ENCODE results near the gene FOXA1. TPM values are rescaled to one million over a fixed set of nuclear protein-coding genes. Genes with fewer than 3 reads are reported as not detected.

FOXA1 gene
- total and polyA plus RNA-seq, 2 donors (not counting 1 experiment from before 2014, with no cell fraction given) = under 0.01 to 0.03 TPM

DNA sequence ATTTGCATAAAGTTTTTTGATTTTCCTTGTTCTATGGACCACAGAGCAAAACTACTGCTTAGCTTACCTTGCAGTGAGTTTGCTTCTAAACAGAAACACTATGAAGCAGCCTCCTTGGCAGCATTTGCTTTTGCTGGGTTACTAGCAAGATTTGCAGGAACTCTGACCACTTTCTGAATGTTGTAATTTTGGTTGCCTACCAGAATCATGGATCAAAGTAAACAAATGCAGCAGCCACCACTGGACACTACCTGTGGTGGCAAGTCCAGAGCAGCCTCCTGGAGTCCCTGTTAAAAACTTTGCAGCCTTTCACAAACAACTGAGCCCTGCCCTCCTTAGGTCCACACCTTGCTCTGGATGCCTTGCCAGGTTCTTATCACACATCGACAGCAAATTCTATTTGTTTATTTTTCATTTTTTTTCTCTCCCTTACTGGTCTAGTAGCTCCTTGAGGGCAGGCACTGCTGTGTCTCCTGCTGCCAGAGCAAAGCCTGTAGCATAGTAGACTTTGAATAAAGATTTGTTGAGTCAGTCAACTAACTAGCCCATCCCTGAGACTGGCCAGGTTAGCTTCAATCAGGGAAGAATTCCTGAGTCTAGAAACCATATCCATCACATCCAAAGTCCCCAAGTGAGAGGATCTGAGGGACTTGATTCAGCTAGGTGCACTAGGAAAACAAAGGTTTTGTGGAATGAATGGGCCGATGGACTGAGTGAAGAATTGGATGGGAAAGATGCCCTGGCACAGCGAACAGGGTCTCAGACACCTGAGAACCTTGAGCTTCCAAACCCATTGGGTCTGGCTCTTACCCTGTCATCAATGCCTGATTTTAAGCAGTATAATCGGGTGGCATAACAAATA, 6.1 kb upstream of the FOXA1 start:
- Histone ChIP-seq H3K9ac (ENCODE audit: insufficient read depth, low read length) (no peak overlapping the region), H3K79me2 (ENCODE audit: control insufficient read depth, insufficient read depth, low read length) (no peaks in the 10 kb centered on the region), H3K4me3 (replicated peaks in 1 of 4; ENCODE audit: control extremely low read depth in 1 of 4, insufficient read depth in 1 of 4, low read depth in 3 of 4, low read length in 4 of 4) (no peak overlapping the region), H3K27ac (ENCODE audit: insufficient read depth, low read length) (no peak overlapping the region), H4K20me1 (ENCODE audit: control insufficient read depth, extremely low read depth, insufficient read depth, low read length) (no peaks in the 10 kb centered on the region), H2AFZ (ENCODE audit: low read length) (no peak overlapping the region), H3K4me2 (ENCODE audit: extremely low read depth, insufficient read depth, low read length) (no peak overlapping the region), H3K36me3 (ENCODE audit: control insufficient read depth, insufficient read depth, low read length) (no peaks in the 10 kb centered on the region), H3K27me3 (ENCODE audit: control insufficient read depth, insufficient read depth, low read length) (peaks cover 84% of the 10 kb centered on the region), H3K4me1 (ENCODE audit: control insufficient read depth, extremely low read depth, insufficient read depth, low read length) (no peaks in the 10 kb centered on the region), H3K9me3 (ENCODE audit: control insufficient read depth, insufficient read depth, low read depth, low read length) (no peaks in the 10 kb centered on the region)
- DNase-seq (ENCODE audit: low read depth in 2 of 2) = no peak
- no peak for TF ChIP-seq EZH2 (IDR thresholded peaks at IDR 0.05; ENCODE audit: low read length, missing control alignments)
- TF ChIP-seq, protein P1, sequence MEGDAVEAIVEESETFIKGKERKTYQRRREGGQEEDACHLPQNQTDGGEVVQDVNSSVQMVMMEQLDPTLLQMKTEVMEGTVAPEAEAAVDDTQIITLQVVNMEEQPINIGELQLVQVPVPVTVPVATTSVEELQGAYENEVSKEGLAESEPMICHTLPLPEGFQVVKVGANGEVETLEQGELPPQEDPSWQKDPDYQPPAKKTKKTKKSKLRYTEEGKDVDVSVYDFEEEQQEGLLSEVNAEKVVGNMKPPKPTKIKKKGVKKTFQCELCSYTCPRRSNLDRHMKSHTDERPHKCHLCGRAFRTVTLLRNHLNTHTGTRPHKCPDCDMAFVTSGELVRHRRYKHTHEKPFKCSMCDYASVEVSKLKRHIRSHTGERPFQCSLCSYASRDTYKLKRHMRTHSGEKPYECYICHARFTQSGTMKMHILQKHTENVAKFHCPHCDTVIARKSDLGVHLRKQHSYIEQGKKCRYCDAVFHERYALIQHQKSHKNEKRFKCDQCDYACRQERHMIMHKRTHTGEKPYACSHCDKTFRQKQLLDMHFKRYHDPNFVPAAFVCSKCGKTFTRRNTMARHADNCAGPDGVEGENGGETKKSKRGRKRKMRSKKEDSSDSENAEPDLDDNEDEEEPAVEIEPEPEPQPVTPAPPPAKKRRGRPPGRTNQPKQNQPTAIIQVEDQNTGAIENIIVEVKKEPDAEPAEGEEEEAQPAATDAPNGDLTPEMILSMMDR (conservative IDR thresholded peaks at IDR 0.05 in 1 of 2, IDR thresholded peaks at IDR 0.05 in 1 of 2; ENCODE audit: low read depth in 1 of 2, low read length in 2 of 2) = no peak

DNA sequence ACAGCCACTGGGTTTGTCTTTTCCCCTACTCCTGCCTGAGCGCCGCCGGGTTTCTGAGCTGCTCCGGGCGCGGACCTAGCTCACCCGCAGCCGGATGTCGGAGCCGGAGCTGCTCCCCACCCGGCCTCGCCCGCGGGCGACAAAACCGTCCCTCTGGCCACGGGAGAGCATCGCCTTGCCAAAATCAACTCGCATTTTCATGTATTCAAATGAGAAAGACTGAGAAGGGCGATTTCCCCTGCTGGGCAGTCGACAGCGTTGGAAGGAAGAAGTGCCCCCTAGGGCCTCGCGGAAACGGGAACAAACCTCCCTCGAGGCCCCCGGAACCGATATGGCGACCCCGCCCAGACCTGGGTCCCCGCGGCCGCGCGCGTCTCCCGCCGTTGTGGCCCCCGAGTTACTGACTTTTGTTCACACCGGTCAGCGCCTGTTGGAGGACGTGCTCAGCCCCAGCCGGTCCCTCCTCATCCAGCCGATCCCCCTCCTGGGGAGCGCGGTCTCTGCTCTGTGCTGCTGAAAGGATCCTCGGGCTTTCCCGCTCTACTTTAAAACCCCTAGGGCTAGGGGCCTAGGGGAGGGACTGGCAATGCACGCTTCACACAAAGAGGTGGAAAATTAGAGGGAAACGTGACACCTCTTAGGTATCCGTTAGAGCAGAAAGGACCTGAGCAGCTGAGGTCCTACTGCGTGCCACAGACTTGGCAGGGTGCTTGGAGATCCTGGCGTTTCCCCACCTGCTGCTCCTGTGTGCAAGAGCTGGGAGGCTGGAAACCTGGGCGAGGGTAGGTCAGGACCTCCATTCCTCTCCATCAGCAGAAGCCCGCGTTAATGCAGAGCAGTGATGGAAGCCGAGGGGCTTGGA, 4.7 kb upstream of the FOXA1 start:
- H3K9ac ChIP-seq (ENCODE audit: insufficient read depth, low read length) = no peak overlapping the region
- peaks cover 88% of the 10 kb centered on the region for H3K27me3 ChIP-seq (ENCODE audit: control insufficient read depth, insufficient read depth, low read length)
- no peaks in the 10 kb centered on the region for H3K4me1 ChIP-seq (ENCODE audit: control insufficient read depth, extremely low read depth, insufficient read depth, low read length)
- no peak overlapping the region for H3K4me2 ChIP-seq (ENCODE audit: extremely low read depth, insufficient read depth, low read length)
- H3K27ac ChIP-seq (ENCODE audit: insufficient read depth, low read length) = no peak overlapping the region
- H3K4me3 ChIP-seq (replicated peaks in 1 of 4; ENCODE audit: control extremely low read depth in 1 of 4, insufficient read depth in 1 of 4, low read depth in 3 of 4, low read length in 4 of 4) = peak overlapping the region in 1 of 4 experiments; percentile 27
- no peak overlapping the region for H2AFZ ChIP-seq (ENCODE audit: low read length)
- H3K79me2 ChIP-seq (ENCODE audit: control insufficient read depth, insufficient read depth, low read length) = no peaks in the 10 kb centered on the region
- no peaks in the 10 kb centered on the region for H4K20me1 ChIP-seq (ENCODE audit: control insufficient read depth, extremely low read depth, insufficient read depth, low read length)
- no peaks in the 10 kb centered on the region for H3K36me3 ChIP-seq (ENCODE audit: control insufficient read depth, insufficient read depth, low read length)
- peak; percentile 90 for TF ChIP-seq EZH2 (IDR thresholded peaks at IDR 0.05; ENCODE audit: low read length, missing control alignments)
- TF ChIP-seq, protein P1 (conservative IDR thresholded peaks at IDR 0.05 in 1 of 2, IDR thresholded peaks at IDR 0.05 in 1 of 2; ENCODE audit: low read depth in 1 of 2, low read length in 2 of 2) = no peak
- DNase-seq (ENCODE audit: low read depth in 2 of 2) = no peak
- no peaks in the 10 kb centered on the region for H3K9me3 ChIP-seq (ENCODE audit: control insufficient read depth, insufficient read depth, low read depth, low read length)
